GM10266 (cell line): ENCODE data around the gene GCNA.

Source experiments
- DNase-seq: peaks from one replicate; pipeline ENCODE4 v3.0.0; 2012; ENCODE audit errors: extremely low spot score
- CTCF ChIP-seq: IDR thresholded peaks from 2 replicates; pipeline ENCODE4 v1.5.1; 2012; ENCODE audit warnings: mild to moderate bottlenecking, low read depth; ENCODE audit not compliant: control insufficient read depth, insufficient read depth; ENCODE audit errors: missing control alignments

The GCNA gene

GRCh38 chrX:71622032-71622575 is 43.9 kb downstream of the GCNA start:
- no peak for DNase-seq
- no peak for TF ChIP-seq CTCF

GRCh38 chrX:71622576-71623450 is 44.6 kb downstream of the GCNA start:
- peak; percentile 49 for DNase-seq
- TF ChIP-seq CTCF: no peak

- DNase-seq: no peak
- no peak for TF ChIP-seq CTCF
Measured at GRCh38 chrX:71623714-71624113, 45.5 kb downstream of the GCNA start.

- no peak for TF ChIP-seq CTCF
- no peak for DNase-seq
Measured at GRCh38 chrX:71625471-71625870, 47.2 kb downstream of the GCNA start.

GRCh38 chrX:71626576-71626975 is 48.3 kb downstream of the GCNA start:
- no peak for DNase-seq
- no peak for TF ChIP-seq CTCF

GRCh38 chrX:71627588-71628404 is 49.6 kb downstream of the GCNA start:
- no peak for DNase-seq
- no peak for TF ChIP-seq CTCF
